ENCODE data around the gene INO80C.
"Not testable (repeated sequence)": the region's sequence is repeated elsewhere in the genome, so short reads cannot be mapped to it uniquely, and the experiment has no call there.

INO80C gene

GRCh38 chr18:35453065-35453464 lies 44.7 kb downstream of the INO80C start:
- H3K27me3 ChIP-seq (ENCODE audit: control insufficient read depth in 5 of 5, insufficient read depth in 4 of 5, low read length in 5 of 5) = not testable (repeated sequence)

GRCh38 chr18:35451916-35452315 lies 45.8 kb downstream of the INO80C start:
- no peak overlapping the region for H3K27ac ChIP-seq (ENCODE audit: low read depth, low read length)
- H3K9me3 ChIP-seq (ENCODE audit: control insufficient read depth in 5 of 5, low read length in 5 of 5) = no peaks in the 10 kb centered on the region
- no peak overlapping the region for H3K9ac ChIP-seq (ENCODE audit: low read length in 5 of 5)
- H3K4me3 ChIP-seq (ENCODE audit: low read depth in 1 of 5, low read length in 5 of 5) = no peak overlapping the region
- no peaks in the 10 kb centered on the region for H3K27me3 ChIP-seq (ENCODE audit: control insufficient read depth in 5 of 5, insufficient read depth in 4 of 5, low read length in 5 of 5)
- no peaks in the 10 kb centered on the region for H3K4me1 ChIP-seq (ENCODE audit: control insufficient read depth in 5 of 5, insufficient read depth in 5 of 5, low read length in 5 of 5)
- H3K36me3 ChIP-seq (ENCODE audit: control insufficient read depth in 5 of 5, insufficient read depth in 5 of 5, low read length in 5 of 5) = no peaks in the 10 kb centered on the region

More at GRCh38 chr18:35453065-35453464, 44.7 kb downstream of the INO80C start:
- H3K4me1 ChIP-seq (ENCODE audit: control insufficient read depth in 5 of 5, insufficient read depth in 5 of 5, low read length in 5 of 5); H3K27ac ChIP-seq (ENCODE audit: low read depth, low read length); H3K9me3 ChIP-seq (ENCODE audit: control insufficient read depth in 5 of 5, low read length in 5 of 5); H3K9ac ChIP-seq (ENCODE audit: low read length in 5 of 5); H3K4me3 ChIP-seq (ENCODE audit: low read depth in 1 of 5, low read length in 5 of 5); H3K36me3 ChIP-seq (ENCODE audit: control insufficient read depth in 5 of 5, insufficient read depth in 5 of 5, low read length in 5 of 5): not testable (repeated sequence)

- Histone ChIP-seq H3K9me3 (ENCODE audit: control insufficient read depth in 5 of 5, low read length in 5 of 5) (no peaks in the 10 kb centered on the region), H3K36me3 (ENCODE audit: control insufficient read depth in 5 of 5, insufficient read depth in 5 of 5, low read length in 5 of 5) (no peaks in the 10 kb centered on the region), H3K4me3 (ENCODE audit: low read depth in 1 of 5, low read length in 5 of 5) (no peak overlapping the region), H3K27me3 (ENCODE audit: control insufficient read depth in 5 of 5, insufficient read depth in 4 of 5, low read length in 5 of 5) (no peaks in the 10 kb centered on the region), H3K9ac (ENCODE audit: low read length in 5 of 5) (no peak overlapping the region), H3K4me1 (ENCODE audit: control insufficient read depth in 5 of 5, insufficient read depth in 5 of 5, low read length in 5 of 5) (no peaks in the 10 kb centered on the region), H3K27ac (ENCODE audit: low read depth, low read length) (no peak overlapping the region)
Measured at GRCh38 chr18:35451032-35451431, 46.7 kb downstream of the INO80C start.

- Histone ChIP-seq H3K9ac (ENCODE audit: low read length in 5 of 5) (no peak overlapping the region), H3K36me3 (ENCODE audit: control insufficient read depth in 5 of 5, insufficient read depth in 5 of 5, low read length in 5 of 5) (no peaks in the 10 kb centered on the region), H3K4me3 (ENCODE audit: low read depth in 1 of 5, low read length in 5 of 5) (no peak overlapping the region), H3K4me1 (ENCODE audit: control insufficient read depth in 5 of 5, insufficient read depth in 5 of 5, low read length in 5 of 5) (peaks cover 0 to 3% (median 0%) of the 10 kb centered on the region in 5 donors), H3K27me3 (ENCODE audit: control insufficient read depth in 5 of 5, insufficient read depth in 4 of 5, low read length in 5 of 5) (no peaks in the 10 kb centered on the region), H3K9me3 (ENCODE audit: control insufficient read depth in 5 of 5, low read length in 5 of 5) (no peaks in the 10 kb centered on the region), H3K27ac (ENCODE audit: low read depth, low read length) (no peak overlapping the region)
Measured at GRCh38 chr18:35444636-35445035, 53.1 kb downstream of the INO80C start.

- Histone ChIP-seq H3K27ac (ENCODE audit: low read depth, low read length) (no peak overlapping the region), H3K9me3 (ENCODE audit: control insufficient read depth in 5 of 5, low read length in 5 of 5) (no peaks in the 10 kb centered on the region), H3K9ac (ENCODE audit: low read length in 5 of 5) (no peak overlapping the region), H3K27me3 (ENCODE audit: control insufficient read depth in 5 of 5, insufficient read depth in 4 of 5, low read length in 5 of 5) (no peaks in the 10 kb centered on the region), H3K4me1 (ENCODE audit: control insufficient read depth in 5 of 5, insufficient read depth in 5 of 5, low read length in 5 of 5) (peaks cover 0 to 3% (median 0%) of the 10 kb centered on the region in 5 donors), H3K36me3 (ENCODE audit: control insufficient read depth in 5 of 5, insufficient read depth in 5 of 5, low read length in 5 of 5) (no peaks in the 10 kb centered on the region), H3K4me3 (ENCODE audit: low read depth in 1 of 5, low read length in 5 of 5) (no peak overlapping the region)
Measured at GRCh38 chr18:35443847-35444246, 53.9 kb downstream of the INO80C start.

- Histone ChIP-seq H3K9ac (ENCODE audit: low read length in 5 of 5) (no peak overlapping the region), H3K27me3 (ENCODE audit: control insufficient read depth in 5 of 5, insufficient read depth in 4 of 5, low read length in 5 of 5) (no peaks in the 10 kb centered on the region), H3K4me3 (ENCODE audit: low read depth in 1 of 5, low read length in 5 of 5) (no peak overlapping the region), H3K9me3 (ENCODE audit: control insufficient read depth in 5 of 5, low read length in 5 of 5) (no peaks in the 10 kb centered on the region), H3K36me3 (ENCODE audit: control insufficient read depth in 5 of 5, insufficient read depth in 5 of 5, low read length in 5 of 5) (no peaks in the 10 kb centered on the region), H3K4me1 (ENCODE audit: control insufficient read depth in 5 of 5, insufficient read depth in 5 of 5, low read length in 5 of 5) (peaks cover 0 to 3% (median 0%) of the 10 kb centered on the region in 5 donors), H3K27ac (ENCODE audit: low read depth, low read length) (no peak overlapping the region)
Measured at GRCh38 chr18:35443434-35443833, 54.3 kb downstream of the INO80C start.

- H3K27ac ChIP-seq (ENCODE audit: low read depth, low read length) = no peak overlapping the region
- no peak overlapping the region for H3K4me3 ChIP-seq (ENCODE audit: low read depth in 1 of 5, low read length in 5 of 5)
- peaks cover 0 to 3% (median 0%) of the 10 kb centered on the region in 5 donors for H3K4me1 ChIP-seq (ENCODE audit: control insufficient read depth in 5 of 5, insufficient read depth in 5 of 5, low read length in 5 of 5)
- no peaks in the 10 kb centered on the region for H3K36me3 ChIP-seq (ENCODE audit: control insufficient read depth in 5 of 5, insufficient read depth in 5 of 5, low read length in 5 of 5)
- no peaks in the 10 kb centered on the region for H3K9me3 ChIP-seq (ENCODE audit: control insufficient read depth in 5 of 5, low read length in 5 of 5)
- H3K27me3 ChIP-seq (ENCODE audit: control insufficient read depth in 5 of 5, insufficient read depth in 4 of 5, low read length in 5 of 5) = no peaks in the 10 kb centered on the region
- H3K9ac ChIP-seq (ENCODE audit: low read length in 5 of 5) = no peak overlapping the region
Measured at GRCh38 chr18:35442701-35443100, 55.1 kb downstream of the INO80C start.

GRCh38 chr18:35441857-35442595 lies 55.7 kb downstream of the INO80C start:
- Histone ChIP-seq H3K9ac (ENCODE audit: low read length in 5 of 5) (no peak overlapping the region), H3K36me3 (ENCODE audit: control insufficient read depth in 5 of 5, insufficient read depth in 5 of 5, low read length in 5 of 5) (no peaks in the 10 kb centered on the region), H3K4me3 (ENCODE audit: low read depth in 1 of 5, low read length in 5 of 5) (no peak overlapping the region), H3K27ac (ENCODE audit: low read depth, low read length) (no peak overlapping the region), H3K9me3 (ENCODE audit: control insufficient read depth in 5 of 5, low read length in 5 of 5) (no peaks in the 10 kb centered on the region), H3K27me3 (ENCODE audit: control insufficient read depth in 5 of 5, insufficient read depth in 4 of 5, low read length in 5 of 5) (no peaks in the 10 kb centered on the region), H3K4me1 (ENCODE audit: control insufficient read depth in 5 of 5, insufficient read depth in 5 of 5, low read length in 5 of 5) (peaks cover 0 to 3% (median 0%) of the 10 kb centered on the region in 5 donors)

- Histone ChIP-seq H3K4me3 (ENCODE audit: low read depth in 1 of 5, low read length in 5 of 5) (no peak overlapping the region), H3K9me3 (ENCODE audit: control insufficient read depth in 5 of 5, low read length in 5 of 5) (peaks cover 0 to 9% (median 2%) of the 10 kb centered on the region in 5 donors), H3K4me1 (ENCODE audit: control insufficient read depth in 5 of 5, insufficient read depth in 5 of 5, low read length in 5 of 5) (peaks cover 0 to 2% (median 0%) of the 10 kb centered on the region in 5 donors), H3K9ac (ENCODE audit: low read length in 5 of 5) (no peak overlapping the region), H3K27ac (ENCODE audit: low read depth, low read length) (no peak overlapping the region), H3K36me3 (ENCODE audit: control insufficient read depth in 5 of 5, insufficient read depth in 5 of 5, low read length in 5 of 5) (no peaks in the 10 kb centered on the region), H3K27me3 (ENCODE audit: control insufficient read depth in 5 of 5, insufficient read depth in 4 of 5, low read length in 5 of 5) (no peaks in the 10 kb centered on the region)
Measured at GRCh38 chr18:35438480-35439234, 59.1 kb downstream of the INO80C start.

- Histone ChIP-seq H3K36me3 (ENCODE audit: control insufficient read depth in 5 of 5, insufficient read depth in 5 of 5, low read length in 5 of 5) (no peaks in the 10 kb centered on the region), H3K27ac (ENCODE audit: low read depth, low read length) (no peak overlapping the region), H3K9ac (ENCODE audit: low read length in 5 of 5) (no peak overlapping the region), H3K4me3 (ENCODE audit: low read depth in 1 of 5, low read length in 5 of 5) (no peak overlapping the region), H3K9me3 (ENCODE audit: control insufficient read depth in 5 of 5, low read length in 5 of 5) (peaks cover 0 to 9% (median 2%) of the 10 kb centered on the region in 5 donors), H3K27me3 (ENCODE audit: control insufficient read depth in 5 of 5, insufficient read depth in 4 of 5, low read length in 5 of 5) (no peaks in the 10 kb centered on the region), H3K4me1 (ENCODE audit: control insufficient read depth in 5 of 5, insufficient read depth in 5 of 5, low read length in 5 of 5) (peaks cover 0 to 2% (median 0%) of the 10 kb centered on the region in 5 donors)
Measured at GRCh38 chr18:35437836-35438235, 59.9 kb downstream of the INO80C start.
